HepG2 (cell line): ENCODE measurements around the gene ABCC3. TPM values are rescaled to one million over a fixed set of nuclear protein-coding genes. Genes with fewer than 3 reads are reported as not detected.
A peak's percentile ranks its signal among the peaks of the same experiment; 100 is the strongest.

Experiments
- HOXA5 ChIP-seq: sonication (generic); formaldehyde crosslinking; IDR thresholded peaks from 2 replicates; pipeline ENCODE4 v1.4.0; 2020; ENCODE audit warnings: missing genetic modification reagents
- MAZ ChIP-seq, 2 experiments: sonication (generic) in 1 of 2; formaldehyde crosslinking in 1 of 2; IDR thresholded peaks; 2 replicates each; pipeline versions ENCODE4 v1.5.0 to v1.6.1; 2012 to 2020; ENCODE audit warnings: low read depth in 2 of 2, mild to moderate bottlenecking in 2 of 2, borderline replicate concordance in 1 of 2, improper control_type of control experiment in 1 of 2, low read length in 1 of 2, missing genetic modification reagents in 1 of 2, moderate library complexity in 1 of 2
- NR2C2 ChIP-seq: sonication (generic); formaldehyde crosslinking; IDR thresholded peaks from 2 replicates; pipeline ENCODE4 v1.4.0; 2020; ENCODE audit warnings: missing genetic modification reagents, mild to moderate bottlenecking, moderate library complexity, borderline replicate concordance
- PHF20 ChIP-seq: sonication (generic); formaldehyde crosslinking; IDR thresholded peaks from 2 replicates; pipeline ENCODE4 v1.5.0; 2020; ENCODE audit warnings: mild to moderate bottlenecking, missing genetic modification reagents
- POLR2AphosphoS2 ChIP-seq: IDR thresholded peaks from 2 replicates; pipeline ENCODE4 v1.6.1; 2011; ENCODE audit warnings: low read depth, low read length, improper control_type of control experiment
- RAD51 ChIP-seq: fragments of 450-650 bp; IDR thresholded peaks from 2 replicates; pipeline ENCODE4 v1.6.1; 2016; ENCODE audit warnings: borderline replicate concordance
- TBL1XR1 ChIP-seq: fragments of 150-350 bp; IDR thresholded peaks from 2 replicates; pipeline ENCODE4 v1.6.1; 2014; ENCODE audit warnings: borderline replicate concordance, low read length; ENCODE audit not compliant: partially characterized antibody
- ZBTB21 ChIP-seq: sonication (generic); formaldehyde crosslinking; IDR thresholded peaks from 2 replicates; pipeline ENCODE4 v1.4.0; 2020; ENCODE audit warnings: missing genetic modification reagents
- ZFAT ChIP-seq: sonication (generic); formaldehyde crosslinking; conservative IDR thresholded peaks from 2 replicates; pipeline ENCODE4 v1.8.1; 2023; ENCODE audit warnings: missing genetic modification reagents, inconsistent platforms
- ZNF124 ChIP-seq: sonication (generic); formaldehyde crosslinking; IDR thresholded peaks from 2 replicates; pipeline ENCODE4 v1.4.0; 2020; ENCODE audit warnings: missing genetic modification reagents
- ZNF17 ChIP-seq: sonication (generic); formaldehyde crosslinking; IDR thresholded peaks from 2 replicates; pipeline ENCODE4 v1.5.0; 2020; ENCODE audit warnings: mild to moderate bottlenecking, missing genetic modification reagents
- ZNF232 ChIP-seq: sonication (generic); formaldehyde crosslinking; IDR thresholded peaks from 2 replicates; pipeline ENCODE4 v1.4.0; 2020; ENCODE audit warnings: missing genetic modification reagents, borderline replicate concordance
- ZNF282 ChIP-seq: fragments of 450-650 bp; IDR thresholded peaks from 2 replicates; pipeline ENCODE4 v1.6.1; 2018; ENCODE audit not compliant: partially characterized antibody
- ZNF619 ChIP-seq: sonication (generic); formaldehyde crosslinking; IDR thresholded peaks from 2 replicates; pipeline ENCODE4 v1.4.0; 2020; ENCODE audit warnings: mild to moderate bottlenecking, missing genetic modification reagents
- ZNF766 ChIP-seq: sonication (generic); formaldehyde crosslinking; IDR thresholded peaks from 2 replicates; pipeline ENCODE4 v1.5.0; 2020; ENCODE audit warnings: missing genetic modification reagents, borderline replicate concordance
- ZNF782 ChIP-seq: sonication (generic); formaldehyde crosslinking; IDR thresholded peaks from 2 replicates; pipeline ENCODE4 v1.4.0; 2020; ENCODE audit warnings: missing genetic modification reagents, mild to moderate bottlenecking, borderline replicate concordance
- polyA plus RNA-seq, 8 experiments: library from polyadenylated mRNA; depleted of rRNA in 3 of 8; stranded (reverse) in 7 of 8; unstranded in 1 of 8; fragments of >200 nt; fragmentation: Illumina TruSeq in 4 of 8; extraction: Trizol in 4 of 8; gene quantifications; 2 replicates each; pipeline versions ENCODE4 v1.2.1 to v1.2.3, GENCODE V29; 2011 to 2016; ENCODE audit warnings: low read depth in 4 of 8, missing spikeins in 1 of 8, mixed read lengths in 1 of 8; ENCODE audit not compliant: insufficient read depth in 1 of 8
- total RNA-seq, 5 experiments: library from RNA; depleted of rRNA; stranded (reverse); fragments of >200 nt; fragmentation: Illumina TruSeq; extraction: Trizol; gene quantifications; 2 replicates each; pipeline ENCODE4 v1.2.3, GENCODE V29; 2016; ENCODE audit warnings: low read depth in 1 of 5
- TF ChIP-seq, protein P1 (sequence below): sonication (generic); formaldehyde crosslinking; IDR thresholded peaks from 2 replicates; pipeline ENCODE4 v1.5.0; 2020; ENCODE audit warnings: mild to moderate bottlenecking, missing genetic modification reagents, borderline replicate concordance
- TF ChIP-seq, protein P2 (sequence below): conservative IDR thresholded peaks from 2 replicates; pipeline ENCODE4 v1.6.1; 2018; ENCODE audit warnings: missing genetic modification reagents
- TF ChIP-seq, protein P3 (sequence below): sonication (generic); formaldehyde crosslinking; IDR thresholded peaks from 2 replicates; pipeline ENCODE4 v1.5.0; 2020; ENCODE audit warnings: mild to moderate bottlenecking, missing genetic modification reagents, moderate library complexity
- TF ChIP-seq, protein P4 (sequence below): IDR thresholded peaks from 2 replicates; pipeline ENCODE4 v1.6.1; 2016; ENCODE audit warnings: missing biosample characterization, missing genetic modification reagents, low read depth

Gene ABCC3
- total and polyA plus RNA-seq, 2 of the 13 experiments (the other 11 are each of a cell fraction or from before 2014, with no cell fraction given): 25.2 to 50.7 TPM

DNA sequence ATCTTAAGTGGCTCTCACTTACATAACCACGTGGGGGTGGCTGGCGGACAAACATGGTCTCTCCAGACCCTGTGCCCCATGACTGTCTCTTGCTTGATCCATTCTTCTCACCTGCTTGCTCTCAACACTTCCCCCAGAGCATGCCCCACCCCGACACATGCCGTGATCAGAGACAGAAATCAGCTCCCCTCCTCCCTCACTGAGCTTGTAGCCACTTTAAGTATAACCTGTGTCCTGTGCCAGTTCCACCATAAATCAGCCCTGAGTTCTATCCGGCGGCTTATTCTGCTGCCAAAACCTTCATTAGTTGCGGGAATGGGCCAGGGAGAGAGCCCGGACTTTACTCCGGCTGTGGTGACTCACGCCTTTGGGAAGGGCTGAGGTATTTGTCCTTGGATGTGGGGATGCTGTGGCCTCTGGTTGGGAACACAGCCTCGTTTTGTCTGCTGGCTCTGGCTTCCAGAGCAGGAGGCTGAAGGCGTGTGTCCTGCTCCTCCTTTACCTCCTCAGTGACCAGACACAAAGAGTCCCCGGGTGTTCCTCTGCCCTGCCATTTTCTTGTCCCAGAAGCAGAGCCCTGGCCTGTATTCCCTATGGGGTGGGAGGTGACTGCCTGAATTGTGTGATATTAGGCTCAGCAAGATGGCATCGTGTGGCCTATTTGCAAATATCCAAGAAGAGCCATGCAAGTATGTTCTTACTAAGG lies 52.0 kb downstream of the ABCC3 start (continued):
- TF ChIP-seq ZFAT (CRISPR knock-in tag) (no peak), MAZ (IDR thresholded peaks at IDR 0.05; ENCODE audit: borderline replicate concordance, low read depth, low read length) (peak; percentile 58; the same call in 1 of the 2 replicates), MAZ (CRISPR knock-in tag; IDR thresholded peaks at IDR 0.05; ENCODE audit: low read depth) (peak; percentile 54; the same call in 1 of the 2 replicates), ZNF232 (peak; percentile 84; the same call in 1 of the 2 replicates), ZBTB21 (CRISPR knock-in tag) (peak; percentile 27; the same call in 1 of the 2 replicates), ZNF124 (CRISPR knock-in tag) (0 out of 2 replicates have a peak, but pooled peaks have one; percentile 44), ZNF766 (CRISPR knock-in tag) (no peak), RAD51 (no peak), ZNF782 (CRISPR knock-in tag) (no peak), POLR2AphosphoS2 (no peak; the same call in 1 of the 2 replicates), NR2C2 (no peak), ZNF17 (CRISPR knock-in tag) (no peak), HOXA5 (CRISPR knock-in tag) (peak; percentile 79), TBL1XR1 (no peak), ZNF282 (no peak), ZNF619 (CRISPR knock-in tag) (peak; percentile 25; the same call in 1 of the 2 replicates), PHF20 (CRISPR knock-in tag) (peak; percentile 41; the same call in 1 of the 2 replicates)
- TF ChIP-seq, protein P1, sequence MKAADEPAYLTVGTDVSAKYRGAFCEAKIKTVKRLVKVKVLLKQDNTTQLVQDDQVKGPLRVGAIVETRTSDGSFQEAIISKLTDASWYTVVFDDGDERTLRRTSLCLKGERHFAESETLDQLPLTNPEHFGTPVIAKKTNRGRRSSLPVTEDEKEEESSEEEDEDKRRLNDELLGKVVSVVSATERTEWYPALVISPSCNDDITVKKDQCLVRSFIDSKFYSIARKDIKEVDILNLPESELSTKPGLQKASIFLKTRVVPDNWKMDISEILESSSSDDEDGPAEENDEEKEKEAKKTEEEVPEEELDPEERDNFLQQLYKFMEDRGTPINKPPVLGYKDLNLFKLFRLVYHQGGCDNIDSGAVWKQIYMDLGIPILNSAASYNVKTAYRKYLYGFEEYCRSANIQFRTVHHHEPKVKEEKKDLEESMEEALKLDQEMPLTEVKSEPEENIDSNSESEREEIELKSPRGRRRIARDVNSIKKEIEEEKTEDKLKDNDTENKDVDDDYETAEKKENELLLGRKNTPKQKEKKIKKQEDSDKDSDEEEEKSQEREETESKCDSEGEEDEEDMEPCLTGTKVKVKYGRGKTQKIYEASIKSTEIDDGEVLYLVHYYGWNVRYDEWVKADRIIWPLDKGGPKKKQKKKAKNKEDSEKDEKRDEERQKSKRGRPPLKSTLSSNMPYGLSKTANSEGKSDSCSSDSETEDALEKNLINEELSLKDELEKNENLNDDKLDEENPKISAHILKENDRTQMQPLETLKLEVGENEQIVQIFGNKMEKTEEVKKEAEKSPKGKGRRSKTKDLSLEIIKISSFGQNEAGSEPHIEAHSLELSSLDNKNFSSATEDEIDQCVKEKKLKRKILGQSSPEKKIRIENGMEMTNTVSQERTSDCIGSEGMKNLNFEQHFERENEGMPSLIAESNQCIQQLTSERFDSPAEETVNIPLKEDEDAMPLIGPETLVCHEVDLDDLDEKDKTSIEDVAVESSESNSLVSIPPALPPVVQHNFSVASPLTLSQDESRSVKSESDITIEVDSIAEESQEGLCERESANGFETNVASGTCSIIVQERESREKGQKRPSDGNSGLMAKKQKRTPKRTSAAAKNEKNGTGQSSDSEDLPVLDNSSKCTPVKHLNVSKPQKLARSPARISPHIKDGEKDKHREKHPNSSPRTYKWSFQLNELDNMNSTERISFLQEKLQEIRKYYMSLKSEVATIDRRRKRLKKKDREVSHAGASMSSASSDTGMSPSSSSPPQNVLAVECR (CRISPR knock-in tag): peak; percentile 82
- TF ChIP-seq, protein P2, sequence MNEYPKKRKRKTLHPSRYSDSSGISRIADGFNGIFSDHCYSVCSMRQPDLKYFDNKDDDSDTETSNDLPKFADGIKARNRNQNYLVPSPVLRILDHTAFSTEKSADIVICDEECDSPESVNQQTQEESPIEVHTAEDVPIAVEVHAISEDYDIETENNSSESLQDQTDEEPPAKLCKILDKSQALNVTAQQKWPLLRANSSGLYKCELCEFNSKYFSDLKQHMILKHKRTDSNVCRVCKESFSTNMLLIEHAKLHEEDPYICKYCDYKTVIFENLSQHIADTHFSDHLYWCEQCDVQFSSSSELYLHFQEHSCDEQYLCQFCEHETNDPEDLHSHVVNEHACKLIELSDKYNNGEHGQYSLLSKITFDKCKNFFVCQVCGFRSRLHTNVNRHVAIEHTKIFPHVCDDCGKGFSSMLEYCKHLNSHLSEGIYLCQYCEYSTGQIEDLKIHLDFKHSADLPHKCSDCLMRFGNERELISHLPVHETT (CRISPR knock-in tag): no peak; the same call in 1 of the 2 replicates
- TF ChIP-seq, protein P3, sequence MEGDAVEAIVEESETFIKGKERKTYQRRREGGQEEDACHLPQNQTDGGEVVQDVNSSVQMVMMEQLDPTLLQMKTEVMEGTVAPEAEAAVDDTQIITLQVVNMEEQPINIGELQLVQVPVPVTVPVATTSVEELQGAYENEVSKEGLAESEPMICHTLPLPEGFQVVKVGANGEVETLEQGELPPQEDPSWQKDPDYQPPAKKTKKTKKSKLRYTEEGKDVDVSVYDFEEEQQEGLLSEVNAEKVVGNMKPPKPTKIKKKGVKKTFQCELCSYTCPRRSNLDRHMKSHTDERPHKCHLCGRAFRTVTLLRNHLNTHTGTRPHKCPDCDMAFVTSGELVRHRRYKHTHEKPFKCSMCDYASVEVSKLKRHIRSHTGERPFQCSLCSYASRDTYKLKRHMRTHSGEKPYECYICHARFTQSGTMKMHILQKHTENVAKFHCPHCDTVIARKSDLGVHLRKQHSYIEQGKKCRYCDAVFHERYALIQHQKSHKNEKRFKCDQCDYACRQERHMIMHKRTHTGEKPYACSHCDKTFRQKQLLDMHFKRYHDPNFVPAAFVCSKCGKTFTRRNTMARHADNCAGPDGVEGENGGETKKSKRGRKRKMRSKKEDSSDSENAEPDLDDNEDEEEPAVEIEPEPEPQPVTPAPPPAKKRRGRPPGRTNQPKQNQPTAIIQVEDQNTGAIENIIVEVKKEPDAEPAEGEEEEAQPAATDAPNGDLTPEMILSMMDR: 0 out of 2 replicates have a peak, but pooled peaks have one; percentile 10
- TF ChIP-seq, protein P4, sequence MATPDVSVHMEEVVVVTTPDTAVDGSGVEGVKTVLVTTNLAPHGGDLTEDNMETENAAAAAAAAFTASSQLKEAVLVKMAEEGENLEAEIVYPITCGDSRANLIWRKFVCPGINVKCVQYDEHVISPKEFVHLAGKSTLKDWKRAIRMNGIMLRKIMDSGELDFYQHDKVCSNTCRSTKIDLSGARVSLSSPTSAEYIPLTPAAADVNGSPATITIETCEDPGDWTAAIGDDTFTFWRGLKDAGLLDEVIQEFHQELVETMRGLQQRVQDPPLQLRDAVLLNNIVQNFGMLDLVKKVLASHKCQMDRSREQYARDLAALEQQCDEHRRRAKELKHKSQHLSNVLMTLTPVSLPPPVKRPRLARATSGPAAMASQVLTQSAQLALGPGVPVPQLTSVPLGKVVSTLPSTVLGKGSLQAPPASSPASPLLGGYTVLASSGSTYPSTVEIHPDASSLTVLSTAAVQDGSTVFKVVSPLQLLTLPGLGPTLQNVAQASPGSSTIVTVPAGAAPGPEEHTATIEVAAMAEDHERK: no peak
